Thoracic aorta (tissue), 2 donors: ENCODE results near the gene RAP1GAP. TPM values are rescaled to one million over a fixed set of nuclear protein-coding genes. Genes with fewer than 3 reads are reported as not detected.

Source experiments
- ATAC-seq: fragments of 150-250 bp; one replicate; pipeline ENCODE4 v1.8.0; 2017; ENCODE audit warnings: low read depth; ENCODE audit not compliant: insufficient number of reproducible peaks, low FRiP score
- DNase-seq: peaks from one replicate; pipeline ENCODE4 v3.0.0-alpha.2; 2020; ENCODE audit warnings: low spot score
- H3K27ac ChIP-seq, 2 donors: fragments of 200-600 bp; sonication (generic); 1 replicate in 1 of 2; 2 replicates in 1 of 2; pipeline ENCODE4 v1.5.1; 2016; ENCODE audit warnings: mild to moderate bottlenecking in 2 of 2, moderate library complexity in 2 of 2
- H3K27me3 ChIP-seq: fragments of 200-600 bp; sonication (generic); replicated peaks from 2 replicates; pipeline ENCODE4 v1.6.0; 2016; ENCODE audit warnings: mild to moderate bottlenecking; ENCODE audit not compliant: insufficient read depth
- H3K36me3 ChIP-seq: fragments of 200-600 bp; sonication (generic); one replicate; pipeline ENCODE4 v1.5.1; 2016
- H3K4me1 ChIP-seq, 2 donors: fragments of 200-600 bp; sonication (generic); 1 replicate in 1 of 2; 2 replicates in 1 of 2; pipeline versions ENCODE4 v1.5.1 to v1.6.0; 2016; ENCODE audit warnings: low read depth in 2 of 2, mild to moderate bottlenecking in 1 of 2; ENCODE audit not compliant: control insufficient read depth in 1 of 2
- H3K4me3 ChIP-seq: fragments of 200-600 bp; sonication (generic); 2 replicates; pipeline ENCODE4 v1.5.1; 2016; ENCODE audit warnings: mild to moderate bottlenecking
- H3K9me3 ChIP-seq: fragments of 200-600 bp; sonication (generic); 2 replicates; pipeline ENCODE4 v1.5.1; 2016
- CTCF ChIP-seq: fragments of 200-600 bp; sonication (generic); IDR thresholded peaks from one replicate; pipeline ENCODE4 v1.5.1; 2019; ENCODE audit warnings: antibody characterized with exemption
- total RNA-seq, 2 donors: library from RNA; depleted of rRNA; stranded (reverse); fragments of >200 nt; gene quantifications; one replicate each; pipeline versions ENCODE4 v1.1.0 to v1.2.3, GENCODE V29; 2016

Gene RAP1GAP
- total RNA-seq, 2 donors from 2014 or later, result 0.27 to 0.92 TPM

GRCh38 chr1:21590934-21591333, 78.2 kb downstream of the RAP1GAP start:
- no peak overlapping the region for H3K27ac ChIP-seq
- no peak for TF ChIP-seq CTCF
- no peaks in the 10 kb centered on the region for H3K9me3 ChIP-seq
- H3K4me3 ChIP-seq, result no peak overlapping the region
- H3K27me3 ChIP-seq, result no peaks in the 10 kb centered on the region
- ATAC-seq, result no peak
- H3K36me3 ChIP-seq, result no peaks in the 10 kb centered on the region
- H3K4me1 ChIP-seq, result no peaks in the 10 kb centered on the region
- no peak for DNase-seq

DNA sequence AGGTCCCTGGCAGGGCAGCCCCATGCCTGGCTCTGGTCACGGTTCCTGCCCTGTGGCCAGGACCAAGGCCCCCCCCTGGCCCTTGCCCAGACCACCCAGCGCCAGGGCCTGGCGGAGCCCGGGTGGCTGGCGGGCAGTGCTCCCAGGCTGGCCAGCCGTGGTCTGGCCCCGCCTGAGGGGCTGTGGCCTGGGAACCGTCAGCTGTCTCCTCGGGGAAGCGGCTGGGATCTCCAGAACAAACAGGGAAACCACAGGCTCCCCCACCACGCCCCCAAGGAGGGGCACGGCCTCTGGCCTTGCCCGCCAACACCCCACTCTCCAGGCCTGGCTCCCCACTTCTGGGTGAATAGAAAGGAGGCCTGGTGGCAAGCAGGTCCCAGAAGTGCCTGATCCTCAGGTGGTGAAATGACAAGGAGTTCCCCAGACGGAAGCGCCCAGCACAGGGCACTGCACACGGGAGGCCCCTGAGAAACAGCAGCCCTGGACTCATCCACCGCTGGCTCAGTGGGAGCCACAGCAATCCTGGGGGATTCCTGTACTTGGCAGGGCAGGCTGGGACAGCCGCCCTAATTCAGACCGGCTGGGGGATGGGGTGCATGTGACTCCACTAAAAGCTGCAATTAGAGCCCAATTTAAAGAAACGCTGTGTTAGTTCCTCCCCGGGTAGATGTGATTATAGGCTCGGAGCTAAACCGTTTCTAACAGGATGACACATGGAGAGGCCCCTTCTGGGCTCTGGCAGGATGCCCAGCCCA, 78.9 kb downstream of the RAP1GAP start:
- TF ChIP-seq CTCF, result no peak
- Histone ChIP-seq H3K36me3 (no peaks in the 10 kb centered on the region), H3K9me3 (no peaks in the 10 kb centered on the region), H3K27ac (no peak overlapping the region), H3K4me3 (no peak overlapping the region), H3K27me3 (no peaks in the 10 kb centered on the region), H3K4me1 (no peaks in the 10 kb centered on the region)
- no peak for DNase-seq
- no peak for ATAC-seq

- H3K27me3 ChIP-seq, result no peaks in the 10 kb centered on the region
- H3K9me3 ChIP-seq, result no peaks in the 10 kb centered on the region
- no peak overlapping the region for H3K4me3 ChIP-seq
- no peaks in the 10 kb centered on the region for H3K36me3 ChIP-seq
- H3K4me1 ChIP-seq, result no peaks in the 10 kb centered on the region
- H3K27ac ChIP-seq, result no peak overlapping the region
- no peak for TF ChIP-seq CTCF
- ATAC-seq, result no peak
- no peak for DNase-seq
Measured at GRCh38 chr1:21589618-21590017, 79.5 kb downstream of the RAP1GAP start.

- Histone ChIP-seq H3K27me3 (no peaks in the 10 kb centered on the region), H3K27ac (no peak overlapping the region), H3K9me3 (no peaks in the 10 kb centered on the region), H3K4me1 (no peaks in the 10 kb centered on the region), H3K36me3 (no peaks in the 10 kb centered on the region), H3K4me3 (no peak overlapping the region)
- ATAC-seq (no peak), DNase-seq (no peak)
- no peak for TF ChIP-seq CTCF
Measured at GRCh38 chr1:21587602-21587953, 81.6 kb downstream of the RAP1GAP start.

DNA sequence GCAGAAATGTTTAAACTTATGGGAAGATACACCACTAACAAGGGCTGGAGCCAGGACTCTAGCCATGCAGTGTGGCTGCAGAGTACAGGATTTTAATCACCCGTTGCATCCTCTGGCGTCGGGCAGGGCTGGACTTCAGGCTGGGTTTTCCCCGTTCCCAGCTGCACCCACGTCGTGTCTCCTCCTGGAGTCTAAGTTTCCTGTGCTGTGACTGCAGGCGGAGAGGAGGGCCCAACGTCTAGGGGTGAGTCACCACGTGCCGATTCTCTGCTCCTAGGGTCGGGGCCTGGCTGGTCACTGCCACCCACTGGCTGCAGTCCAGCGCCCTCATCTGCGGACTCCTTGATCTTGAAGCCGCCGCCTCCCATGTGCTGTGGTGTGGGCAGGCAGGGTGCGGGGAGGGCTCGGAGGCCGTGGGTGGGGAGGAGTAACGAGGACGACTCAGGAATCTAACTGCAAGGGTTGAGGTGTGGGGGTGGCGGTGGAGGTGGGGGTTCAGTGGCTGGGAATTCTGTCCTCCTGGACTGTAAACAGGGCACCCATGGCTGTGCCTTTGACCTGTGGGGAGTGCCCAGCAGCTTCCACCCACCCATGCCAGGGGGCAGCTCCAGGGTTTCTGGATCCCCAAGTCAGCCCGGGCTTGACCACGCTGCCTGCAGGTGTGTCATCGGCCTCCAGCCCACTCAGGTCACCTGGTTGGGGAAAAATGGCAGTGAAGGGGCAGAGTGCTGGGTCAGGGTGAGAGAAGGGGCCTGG, 82.1 kb downstream of the RAP1GAP start:
- no peaks in the 10 kb centered on the region for H3K4me1 ChIP-seq
- H3K4me3 ChIP-seq, result no peak overlapping the region
- H3K27me3 ChIP-seq, result no peaks in the 10 kb centered on the region
- no peaks in the 10 kb centered on the region for H3K9me3 ChIP-seq
- peak; percentile 68 for ATAC-seq
- H3K27ac ChIP-seq, result no peak overlapping the region
- no peak for DNase-seq
- TF ChIP-seq CTCF, result no peak
- no peaks in the 10 kb centered on the region for H3K36me3 ChIP-seq
